Vagina (tissue), 2 donors: ENCODE measurements around the gene MYCN. TPM values are rescaled to one million over a fixed set of nuclear protein-coding genes. Genes with fewer than 3 reads are reported as not detected.

ENCODE experiments used
- DNase-seq, 2 donors: peaks; one replicate each; pipeline ENCODE4 v3.0.0-alpha.2; 2017; ENCODE audit errors: extremely low spot score in 2 of 2
- H3K27ac ChIP-seq: fragments of 200-600 bp; sonication (generic); one replicate; pipeline ENCODE4 v1.5.1; 2019
- H3K27me3 ChIP-seq: fragments of 200-600 bp; sonication (generic); one replicate; pipeline ENCODE4 v1.5.1; 2019
- H3K36me3 ChIP-seq, 2 donors: fragments of 200-600 bp; sonication (generic); one replicate each; pipeline ENCODE4 v1.5.1; 2017 to 2019
- H3K4me1 ChIP-seq: fragments of 200-600 bp; sonication (generic); one replicate; pipeline ENCODE4 v1.5.1; 2019
- H3K4me3 ChIP-seq, 2 donors: fragments of 200-600 bp; sonication (generic); 1 replicate in 1 of 2; 2 replicates in 1 of 2; pipeline ENCODE4 v1.5.1; 2016 to 2019
- H3K9me3 ChIP-seq: fragments of 200-600 bp; sonication (generic); one replicate; pipeline ENCODE4 v1.5.1; 2019
- CTCF ChIP-seq, 3 experiments: fragments of 450-650 bp in 2 of 3; fragments of 200-600 bp in 1 of 3; sonication (generic) in 1 of 3; IDR thresholded peaks; one replicate each; pipeline ENCODE4 v1.5.1; 2017 to 2019; ENCODE audit warnings: antibody characterized with exemption in 3 of 3, mild to moderate bottlenecking in 2 of 3, moderate library complexity in 2 of 3
- POLR2A ChIP-seq, 2 donors: fragments of 450-650 bp; IDR thresholded peaks; one replicate each; pipeline ENCODE4 v1.6.1; 2017; ENCODE audit warnings: antibody characterized with exemption in 2 of 2, mild to moderate bottlenecking in 2 of 2, moderate library complexity in 2 of 2
- POLR2AphosphoS5 ChIP-seq, 2 donors: sonication (generic); formaldehyde crosslinking; IDR thresholded peaks; one replicate each; pipeline ENCODE4 v1.9.0; 2017; ENCODE audit warnings: antibody characterized with exemption in 2 of 2, mild to moderate bottlenecking in 2 of 2, low read depth in 1 of 2; ENCODE audit not compliant: insufficient read depth in 1 of 2
- intact Hi-C: fragments of 100-400 bp; cut with DNase I; formaldehyde crosslinking; loops from one replicate; pipeline ENCODE4 v1.15.1; 2023
- total RNA-seq: library from RNA; depleted of rRNA; stranded (reverse); fragments of >200 nt; gene quantifications from one replicate; pipeline ENCODE4 v1.2.3, GENCODE V29; 2016

The MYCN gene
- total RNA-seq, 1 donor from 2014 or later, result 2.0 TPM

DNA sequence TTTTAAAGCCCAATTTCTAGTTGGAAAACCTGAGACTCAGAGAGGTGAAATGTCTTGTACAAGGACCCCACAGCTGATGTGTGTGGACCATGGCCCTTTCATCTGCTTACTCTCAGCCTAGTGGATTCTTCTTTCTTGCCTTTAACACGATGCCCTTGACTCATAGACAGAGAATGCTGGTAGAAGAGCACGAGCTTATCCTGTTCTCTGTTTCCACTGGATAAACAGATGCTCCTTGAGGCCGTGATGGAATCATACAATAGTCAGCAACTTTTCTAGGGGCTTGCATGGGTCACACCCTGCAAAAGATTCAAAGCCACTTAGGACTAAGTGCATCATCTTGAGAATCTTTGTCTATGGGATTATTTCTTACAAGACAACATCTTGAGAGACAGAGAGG is 50.9 kb downstream of the MYCN start:
- TF ChIP-seq POLR2AphosphoS5 (IDR thresholded peaks at IDR 0.05; ENCODE audit: insufficient read depth in 1 of 2, low read depth in 1 of 2) (no peak), POLR2A (IDR thresholded peaks at IDR 0.05) (no peak), CTCF (IDR thresholded peaks at IDR 0.05) (no peak)
- intact Hi-C loops, result no loop called here
- no peaks in the 10 kb centered on the region for H3K9me3 ChIP-seq
- H3K4me1 ChIP-seq, result no peaks in the 10 kb centered on the region
- H3K27ac ChIP-seq, result no peak overlapping the region
- H3K27me3 ChIP-seq, result no peaks in the 10 kb centered on the region
- H3K36me3 ChIP-seq, result no peaks in the 10 kb centered on the region
- DNase-seq, result no peak
- no peak overlapping the region for H3K4me3 ChIP-seq

DNA sequence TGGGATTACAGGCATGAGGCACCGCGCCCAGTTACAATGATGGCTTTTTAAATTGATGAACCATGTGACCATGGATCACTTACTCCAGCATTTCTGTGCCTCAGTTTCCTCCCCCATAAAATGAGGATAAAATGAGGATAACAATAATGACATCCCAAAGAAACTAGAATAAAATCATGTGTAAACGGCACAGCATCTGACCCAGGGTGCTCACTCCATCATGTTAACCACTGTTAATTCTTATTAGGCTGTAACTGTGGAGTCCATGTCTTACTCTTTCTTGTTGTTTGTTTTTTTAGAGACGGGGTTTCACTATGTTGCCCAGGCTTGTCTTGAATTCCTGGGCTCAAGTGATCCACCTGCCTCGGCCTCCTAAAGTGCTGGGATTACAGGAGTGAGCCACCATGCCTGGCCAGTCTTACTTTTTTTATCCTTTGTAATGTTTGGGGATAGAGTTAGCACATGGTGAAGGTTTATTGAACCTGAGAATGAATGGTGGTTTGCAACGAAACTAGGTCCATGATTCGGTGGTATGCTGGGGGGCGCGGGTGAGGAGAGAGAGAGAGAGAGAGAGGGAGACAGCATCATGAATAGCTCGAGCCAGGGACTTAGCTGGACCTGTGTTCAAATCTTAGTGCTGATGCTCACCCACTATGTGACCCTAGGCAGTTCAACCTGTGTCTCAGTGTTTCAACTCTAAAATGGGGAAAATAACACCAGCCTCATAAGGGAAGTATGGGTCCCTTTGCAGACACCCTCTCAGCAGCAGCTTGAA is 52.3 kb downstream of the MYCN start:
- Histone ChIP-seq H3K4me1 (no peaks in the 10 kb centered on the region), H3K9me3 (no peaks in the 10 kb centered on the region), H3K27ac (no peak overlapping the region), H3K27me3 (no peaks in the 10 kb centered on the region), H3K36me3 (no peaks in the 10 kb centered on the region), H3K4me3 (no peak overlapping the region)
- DNase-seq, result no peak
- no peak for TF ChIP-seq CTCF (IDR thresholded peaks at IDR 0.05)
- TF ChIP-seq POLR2AphosphoS5 (IDR thresholded peaks at IDR 0.05; ENCODE audit: insufficient read depth in 1 of 2, low read depth in 1 of 2), result no peak
- no peak for TF ChIP-seq POLR2A (IDR thresholded peaks at IDR 0.05)
- intact Hi-C loops, result no loop called here

- no peak overlapping the region for H3K4me3 ChIP-seq
- H3K27ac ChIP-seq, result no peak overlapping the region
- DNase-seq, result no peak
- H3K9me3 ChIP-seq, result no peaks in the 10 kb centered on the region
- no peaks in the 10 kb centered on the region for H3K36me3 ChIP-seq
- H3K27me3 ChIP-seq, result no peaks in the 10 kb centered on the region
- no peaks in the 10 kb centered on the region for H3K4me1 ChIP-seq
- TF ChIP-seq POLR2A (IDR thresholded peaks at IDR 0.05) (no peak), POLR2AphosphoS5 (IDR thresholded peaks at IDR 0.05; ENCODE audit: insufficient read depth in 1 of 2, low read depth in 1 of 2) (no peak), CTCF (IDR thresholded peaks at IDR 0.05) (no peak)
- intact Hi-C loops, result no loop called here
Observed at GRCh38 chr2:15993232-15993610, 52.9 kb downstream of the MYCN start.

- TF ChIP-seq CTCF (IDR thresholded peaks at IDR 0.05) (no peak), POLR2A (IDR thresholded peaks at IDR 0.05) (no peak), POLR2AphosphoS5 (IDR thresholded peaks at IDR 0.05; ENCODE audit: insufficient read depth in 1 of 2, low read depth in 1 of 2) (no peak)
- no peaks in the 10 kb centered on the region for H3K9me3 ChIP-seq
- H3K27me3 ChIP-seq, result no peaks in the 10 kb centered on the region
- H3K4me1 ChIP-seq, result no peaks in the 10 kb centered on the region
- intact Hi-C loops, result no loop called here
- H3K27ac ChIP-seq, result no peak overlapping the region
- H3K36me3 ChIP-seq, result no peaks in the 10 kb centered on the region
- no peak for DNase-seq
- no peak overlapping the region for H3K4me3 ChIP-seq
Observed at GRCh38 chr2:15993666-15994065, 53.3 kb downstream of the MYCN start.

GRCh38 chr2:15995603-15996002 is 55.3 kb downstream of the MYCN start:
- TF ChIP-seq POLR2A (IDR thresholded peaks at IDR 0.05) (no peak), POLR2AphosphoS5 (IDR thresholded peaks at IDR 0.05; ENCODE audit: insufficient read depth in 1 of 2, low read depth in 1 of 2) (no peak), CTCF (IDR thresholded peaks at IDR 0.05) (no peak)
- intact Hi-C loops, result no loop called here
- Histone ChIP-seq H3K27me3 (no peaks in the 10 kb centered on the region), H3K9me3 (no peaks in the 10 kb centered on the region), H3K27ac (no peak overlapping the region), H3K4me1 (no peaks in the 10 kb centered on the region), H3K36me3 (no peaks in the 10 kb centered on the region), H3K4me3 (no peak overlapping the region)
- DNase-seq, result no peak
